Epithelial cell of esophagus (primary cell): ENCODE results near the gene MYZAP.

Experiments
- DNase-seq: peaks from one replicate; pipeline ENCODE4 v3.0.0; 2010; ENCODE audit warnings: low read depth
- H3K4me3 ChIP-seq: 2 replicates; pipeline ENCODE4 v1.5.1; 2011; ENCODE audit warnings: mild to moderate bottlenecking, low read length, control low read depth
- CTCF ChIP-seq: IDR thresholded peaks from 2 replicates; pipeline ENCODE4 v1.5.1; 2011; ENCODE audit warnings: low read depth, mild to moderate bottlenecking, low read length, control low read depth, inconsistent platforms; ENCODE audit not compliant: insufficient read depth; ENCODE audit errors: missing control alignments

The MYZAP gene

GRCh38 chr15:57591822-57592367 lies at the start of gene MYZAP:
MYZAP (plus strand) TSS chr15:57591904; CDS start chr15:57592035, 131 bp downstream.
- peak; percentile 64 for DNase-seq
- peak within 1 kb of the TSS; percentile 50 for H3K4me3 ChIP-seq
- TF ChIP-seq CTCF = no peak

GRCh38 chr15:57542505-57542817 lies 49.2 kb upstream of the MYZAP start:
- TF ChIP-seq CTCF = no peak
- H3K4me3 ChIP-seq = no peak overlapping the region
- peak; percentile 32 for DNase-seq

GRCh38 chr15:57544848-57545480 lies 46.7 kb upstream of the MYZAP start:
- no peak overlapping the region for H3K4me3 ChIP-seq
- TF ChIP-seq CTCF = no peak
- DNase-seq = no peak

- no peak for DNase-seq
- H3K4me3 ChIP-seq = no peak overlapping the region
- TF ChIP-seq CTCF = no peak
These were observed 45.7 kb upstream of the MYZAP start for GRCh38 chr15:57545995-57546394.

GRCh38 chr15:57547243-57547755 lies 44.4 kb upstream of the MYZAP start:
- no peak overlapping the region for H3K4me3 ChIP-seq
- no peak for DNase-seq

GRCh38 chr15:57548351-57548750 lies 43.4 kb upstream of the MYZAP start:
- no peak for DNase-seq
- no peak overlapping the region for H3K4me3 ChIP-seq
- no peak for TF ChIP-seq CTCF

More at GRCh38 chr15:57547243-57547755, 44.4 kb upstream of the MYZAP start:
- TF ChIP-seq CTCF = no peak

- H3K4me3 ChIP-seq = no peak overlapping the region
- TF ChIP-seq CTCF = no peak
- no peak for DNase-seq
These were observed 42.9 kb upstream of the MYZAP start for GRCh38 chr15:57548835-57549234.
